Measurements from ENCODE around the gene ADGRG6. TPM values are rescaled to one million over a fixed set of nuclear protein-coding genes. Genes with fewer than 3 reads are reported as not detected.
A peak's percentile ranks its signal among the peaks of the same experiment; 100 is the strongest.

ADGRG6 gene
- total RNA-seq, 1 experiment from 2014 or later, result 33.4 TPM

- peak; percentile 59 for DNase-seq (ENCODE audit: low read depth)
- in situ Hi-C loops (cut with HindIII; ENCODE audit: low pct_unique_long_range_greater_than_20kb, low sequenced_read_pairs), result no loop called here
Observed at GRCh38 chr6:142478117-142478516, 176.3 kb downstream of the ADGRG6 start.

- in situ Hi-C loops (cut with HindIII; ENCODE audit: low pct_unique_long_range_greater_than_20kb, low sequenced_read_pairs), result no loop called here
- no peak for DNase-seq (ENCODE audit: low read depth)
Observed at GRCh38 chr6:142481466-142481865, 179.7 kb downstream of the ADGRG6 start.

GRCh38 chr6:142482249-142482648 lies 180.4 kb downstream of the ADGRG6 start:
- DNase-seq (ENCODE audit: low read depth), result no peak
- in situ Hi-C loops (cut with HindIII; ENCODE audit: low pct_unique_long_range_greater_than_20kb, low sequenced_read_pairs), result no loop called here

- in situ Hi-C loops (cut with HindIII; ENCODE audit: low pct_unique_long_range_greater_than_20kb, low sequenced_read_pairs), result no loop called here
- DNase-seq (ENCODE audit: low read depth), result no peak
Observed at GRCh38 chr6:142482974-142483373, 181.2 kb downstream of the ADGRG6 start.

GRCh38 chr6:142485256-142485655 lies 183.4 kb downstream of the ADGRG6 start:
- in situ Hi-C loops (cut with HindIII; ENCODE audit: low pct_unique_long_range_greater_than_20kb, low sequenced_read_pairs), result no loop called here
- DNase-seq (ENCODE audit: low read depth), result no peak

GRCh38 chr6:142489722-142490610 lies 188.2 kb downstream of the ADGRG6 start:
- DNase-seq (ENCODE audit: low read depth), result no peak

More at GRCh38 chr6:142489722-142490610, 188.2 kb downstream of the ADGRG6 start:
- in situ Hi-C loops (cut with HindIII; ENCODE audit: low pct_unique_long_range_greater_than_20kb, low sequenced_read_pairs), result no loop called here

Other genes with a start within 250 kb of the ADGRG6 start
- not detected in 2 replicates for gene GJE1, start 169.1 kb upstream of the ADGRG6 start, total RNA-seq (2014; rRNA removed; shearing (Covaris generic); ENCODE audit: low replicate concordance)
- gene NMBR, start 154.9 kb upstream of the ADGRG6 start, total RNA-seq (2014; rRNA removed; shearing (Covaris generic); ENCODE audit: low replicate concordance), result not detected in 2 replicates
- gene VTA1, start 154.7 kb upstream of the ADGRG6 start, total RNA-seq (2014; rRNA removed; shearing (Covaris generic); ENCODE audit: low replicate concordance), result 68.3 and 78.5 TPM in 2 replicates